Activated naive CD4-positive, alpha-beta T cell treated with anti-CD3 and anti-CD28 coated beads, Interleukin-2, amount 50 U/mL, for 72 hours (primary cell): Measurements from ENCODE around the gene AJM1. TPM values are rescaled to one million over a fixed set of nuclear protein-coding genes. Genes with fewer than 3 reads are reported as not detected.

Source experiments
- ATAC-seq, 2 donors: fragments of 150-1000 bp; cut with Tn5 transposase; 2 replicates each; pipeline ENCODE4 v1.10.0; 2021; ENCODE audit warnings: mild to moderate bottlenecking in 2 of 2, moderate library complexity in 2 of 2
- DNase-seq, 2 donors: peaks; one replicate each; pipeline ENCODE4 v3.0.0; 2021 to 2022; ENCODE audit warnings: low spot score in 2 of 2
- H3K27ac Mint-ChIP-seq, 2 donors: one replicate each; pipeline ENCODE4 v1.8.0; 2022; ENCODE audit warnings: mild to moderate bottlenecking in 2 of 2, mixed read lengths in 2 of 2
- H3K36me3 Mint-ChIP-seq, 2 donors: one replicate each; pipeline ENCODE4 v1.8.0; 2022; ENCODE audit warnings: mixed read lengths in 2 of 2
- H3K9me3 Mint-ChIP-seq, 2 donors: one replicate each; pipeline ENCODE4 v1.8.0; 2022; ENCODE audit warnings: mixed read lengths in 2 of 2
- total RNA-seq, 2 donors: library from RNA; stranded (reverse); gene quantifications; one replicate each; pipeline ENCODE4 v1.2.3, GENCODE V29; 2022

The AJM1 gene
- total RNA-seq, 2 donors from 2014 or later, result 3.7 to 6.7 TPM

- ATAC-seq (peak in 1 of 2 donors; percentile 12), DNase-seq (no peak)
- no peaks in the 10 kb centered on the region for H3K9me3 Mint-ChIP-seq
- H3K36me3 Mint-ChIP-seq, result peaks cover 8 to 23% of the 10 kb centered on the region in 2 donors
- peak overlapping the region; percentile 65 to 81 for H3K27ac Mint-ChIP-seq
Observed at GRCh38 chr9:136847088-136847825, 5.0 kb downstream of the AJM1 start.

GRCh38 chr9:136847826-136848392 is 5.6 kb downstream of the AJM1 start:
- peaks cover 8 to 23% of the 10 kb centered on the region in 2 donors for H3K36me3 Mint-ChIP-seq
- no peaks in the 10 kb centered on the region for H3K9me3 Mint-ChIP-seq
- DNase-seq (peak in 1 of 2 donors; percentile 91), ATAC-seq (peak; percentile 22 to 56)
- H3K27ac Mint-ChIP-seq, result peak overlapping the region; percentile 68 to 81

- Mint-ChIP-seq H3K27ac (peak overlapping the region; percentile 81 to 84), H3K9me3 (no peaks in the 10 kb centered on the region), H3K36me3 (peaks cover 8 to 23% of the 10 kb centered on the region in 2 donors)
- ATAC-seq (peak; percentile 2 to 6), DNase-seq (peak in 1 of 2 donors; percentile 56)
Observed at GRCh38 chr9:136848393-136849037, 6.2 kb downstream of the AJM1 start.

GRCh38 chr9:136849038-136849959 is 7.0 kb downstream of the AJM1 start, which contains the start of gene PHPT1:
TSS of gene PHPT1 (plus strand) at chr9:136849409. CDS start at chr9:136849431, 22 bp downstream.
- peak within 1 kb of the TSS; percentile 81 to 88 for H3K27ac Mint-ChIP-seq
- no peaks in the 10 kb centered on the region for H3K9me3 Mint-ChIP-seq
- peaks cover 8 to 23% of the 10 kb centered on the region in 2 donors for H3K36me3 Mint-ChIP-seq
- DNase-seq (peak; percentile 96 to 99), ATAC-seq (peak; percentile 85 to 92)

- no peaks in the 10 kb centered on the region for H3K9me3 Mint-ChIP-seq
- DNase-seq (no peak), ATAC-seq (no peak)
- peaks cover 8 to 23% of the 10 kb centered on the region in 2 donors for H3K36me3 Mint-ChIP-seq
- peak overlapping the region; percentile 68 to 81 for H3K27ac Mint-ChIP-seq
Observed at GRCh38 chr9:136849960-136850865, 7.9 kb downstream of the AJM1 start.

GRCh38 chr9:136850866-136851775 is 8.8 kb downstream of the AJM1 start:
- Mint-ChIP-seq H3K27ac (peak overlapping the region; percentile 30 to 55), H3K36me3 (peaks cover 8 to 23% of the 10 kb centered on the region in 2 donors), H3K9me3 (no peaks in the 10 kb centered on the region)
- DNase-seq, result no peak
- no peak for ATAC-seq

GRCh38 chr9:136851941-136852663 is 9.8 kb downstream of the AJM1 start, which contains the start of gene MAMDC4:
TSS of gene MAMDC4 (plus strand) at chr9:136852346. CDS start at chr9:136852417, 71 bp downstream.
- H3K9me3 Mint-ChIP-seq, result no peaks in the 10 kb centered on the region
- peak within 1 kb of the TSS; percentile 30 to 55 for H3K27ac Mint-ChIP-seq
- DNase-seq (no peak), ATAC-seq (no peak)
- peaks cover 8 to 23% of the 10 kb centered on the region in 2 donors for H3K36me3 Mint-ChIP-seq

- DNase-seq (no peak), ATAC-seq (no peak)
- H3K36me3 Mint-ChIP-seq, result peaks cover 2 to 17% of the 10 kb centered on the region in 2 donors
- H3K9me3 Mint-ChIP-seq, result no peaks in the 10 kb centered on the region
- no peak overlapping the region for H3K27ac Mint-ChIP-seq
Observed at GRCh38 chr9:136852664-136853595, 10.7 kb downstream of the AJM1 start.

GRCh38 chr9:136853596-136854112 is 11.4 kb downstream of the AJM1 start:
- Mint-ChIP-seq H3K27ac (no peak overlapping the region), H3K9me3 (no peaks in the 10 kb centered on the region), H3K36me3 (peaks cover 0 to 15% of the 10 kb centered on the region in 2 donors)
- DNase-seq, result no peak
- ATAC-seq, result no peak

GRCh38 chr9:136854113-136854841 is 12.0 kb downstream of the AJM1 start:
- DNase-seq (no peak), ATAC-seq (no peak)
- H3K36me3 Mint-ChIP-seq, result peaks cover 0 to 15% of the 10 kb centered on the region in 2 donors
- H3K9me3 Mint-ChIP-seq, result no peaks in the 10 kb centered on the region
- H3K27ac Mint-ChIP-seq, result peak overlapping the region in 1 of 2 donors; percentile 21

- no peak for DNase-seq
- Mint-ChIP-seq H3K36me3 (peaks cover 0 to 11% of the 10 kb centered on the region in 2 donors), H3K27ac (peak overlapping the region in 1 of 2 donors; percentile 21), H3K9me3 (no peaks in the 10 kb centered on the region)
- no peak for ATAC-seq
Observed at GRCh38 chr9:136854842-136855460, 12.7 kb downstream of the AJM1 start.
